Measurements from ENCODE around the gene TIAM1.

Gene TIAM1

GRCh38 chr21:31329456-31330143 is 14.5 kb downstream of the TIAM1 start:
- DNase-seq (ENCODE audit: low read depth): no peak

DNA sequence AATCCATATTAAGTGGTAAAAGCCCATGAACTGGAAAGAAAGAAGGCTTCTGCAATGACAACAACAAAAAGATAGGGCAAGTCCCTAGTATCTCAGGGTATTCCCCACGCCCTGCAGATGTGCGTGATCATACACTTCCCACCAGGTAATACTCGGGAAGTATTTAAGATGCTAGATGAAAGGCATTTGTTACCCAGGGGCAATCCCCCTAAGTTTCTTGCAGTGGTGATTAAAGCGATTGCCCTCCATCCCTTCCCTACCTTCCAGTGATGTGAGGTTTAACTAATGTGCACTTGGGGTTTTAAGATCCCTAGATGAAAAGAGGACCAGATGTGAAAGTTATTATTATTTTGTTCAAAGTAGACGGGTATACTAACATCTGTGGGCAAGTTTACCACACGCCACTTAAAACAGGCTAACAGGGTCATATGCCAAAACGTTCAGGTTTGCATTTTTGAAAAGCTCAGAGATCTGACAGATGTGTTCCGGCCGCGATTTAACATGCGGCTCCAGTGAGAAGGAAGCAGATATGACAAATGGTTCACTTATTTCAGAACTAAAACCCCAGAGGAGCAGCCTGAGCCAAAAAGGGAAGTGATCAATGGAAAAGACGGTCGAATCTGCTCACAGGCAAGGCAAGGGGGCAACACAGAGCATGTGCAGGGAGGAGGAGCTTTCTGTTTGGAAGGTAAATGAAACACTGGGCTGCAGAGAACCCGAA is 17.4 kb downstream of the TIAM1 start:
- no peak for DNase-seq (ENCODE audit: low read depth)

DNA sequence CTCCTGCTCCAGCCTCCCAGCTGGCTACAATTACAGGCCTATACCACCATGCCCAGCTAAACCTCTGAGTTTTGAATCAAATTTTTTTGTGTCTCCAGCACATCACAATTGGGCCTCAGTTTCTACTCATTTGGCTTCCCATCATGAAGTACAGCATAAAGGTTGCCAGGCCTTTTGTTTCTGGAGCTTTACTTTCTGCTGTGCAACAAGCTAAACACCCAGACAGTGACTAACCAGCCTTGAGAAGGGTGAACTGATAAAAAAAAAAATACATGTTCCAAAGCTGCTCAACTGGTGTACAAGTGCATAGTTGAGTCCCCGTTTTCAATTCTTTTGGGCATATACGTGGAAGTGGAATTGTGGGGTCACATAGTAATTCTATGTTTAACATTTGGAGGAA is 25.1 kb downstream of the TIAM1 start:
- no peak for DNase-seq (ENCODE audit: low read depth)

DNA sequence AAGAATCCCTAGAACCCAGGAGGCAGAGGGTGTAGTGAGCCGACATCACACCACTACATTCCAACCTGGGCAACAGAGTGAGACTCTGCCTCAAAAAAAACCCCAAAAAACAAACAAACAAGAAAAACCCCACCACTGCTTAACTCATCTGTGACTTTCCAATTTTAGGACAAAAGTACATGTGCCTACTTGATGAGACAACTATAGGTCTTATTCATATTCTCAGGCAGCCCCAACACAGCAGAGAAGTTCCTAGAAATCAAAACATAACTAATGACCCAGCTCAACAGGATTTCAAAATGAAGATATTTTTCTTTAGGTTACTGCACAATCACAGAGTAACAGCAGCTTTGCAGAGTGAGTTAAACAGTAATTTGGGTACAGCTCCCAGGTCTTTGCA is 26.4 kb downstream of the TIAM1 start:
- no peak for DNase-seq (ENCODE audit: low read depth)

DNA sequence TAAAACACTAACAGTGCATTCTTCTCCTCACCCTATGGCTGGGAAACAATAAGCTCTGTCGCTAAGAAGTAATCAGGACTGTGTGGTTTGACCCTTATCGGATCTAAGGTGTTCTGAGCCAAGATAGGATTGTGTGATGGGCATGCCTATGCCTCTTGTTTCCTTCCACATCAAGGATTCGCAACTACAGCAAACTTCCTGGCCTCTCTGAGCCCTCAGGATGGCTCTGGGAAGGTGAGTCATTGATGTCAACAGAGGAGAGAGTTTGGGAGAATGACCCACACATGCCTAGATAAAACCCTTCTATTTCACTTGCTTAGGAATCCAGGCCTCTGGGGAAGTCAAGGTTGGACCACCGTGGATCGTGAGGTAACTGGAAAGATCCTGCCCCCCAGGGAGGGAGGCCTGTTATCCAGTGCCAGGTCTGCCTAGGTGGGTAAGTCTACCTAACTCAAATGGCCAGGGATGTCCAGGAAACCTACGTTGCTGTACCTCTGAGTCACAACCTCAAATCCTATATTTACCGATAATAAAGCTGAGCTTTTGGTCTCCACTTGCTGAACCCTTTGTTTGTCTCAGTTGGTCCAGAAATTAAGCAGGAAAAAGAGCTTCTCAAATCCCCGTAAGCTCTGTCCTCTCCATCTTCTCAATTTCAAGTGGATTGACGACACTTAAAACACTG is 27.4 kb downstream of the TIAM1 start:
- no peak for DNase-seq (ENCODE audit: low read depth)

- no peak for DNase-seq (ENCODE audit: low read depth)
These were observed 28.0 kb downstream of the TIAM1 start for GRCh38 chr21:31316072-31316471.

- no peak for DNase-seq (ENCODE audit: low read depth)
These were observed 33.3 kb downstream of the TIAM1 start for GRCh38 chr21:31310750-31311149.

- no peak for DNase-seq (ENCODE audit: low read depth)
These were observed 35.5 kb downstream of the TIAM1 start for GRCh38 chr21:31308584-31308983.

DNA sequence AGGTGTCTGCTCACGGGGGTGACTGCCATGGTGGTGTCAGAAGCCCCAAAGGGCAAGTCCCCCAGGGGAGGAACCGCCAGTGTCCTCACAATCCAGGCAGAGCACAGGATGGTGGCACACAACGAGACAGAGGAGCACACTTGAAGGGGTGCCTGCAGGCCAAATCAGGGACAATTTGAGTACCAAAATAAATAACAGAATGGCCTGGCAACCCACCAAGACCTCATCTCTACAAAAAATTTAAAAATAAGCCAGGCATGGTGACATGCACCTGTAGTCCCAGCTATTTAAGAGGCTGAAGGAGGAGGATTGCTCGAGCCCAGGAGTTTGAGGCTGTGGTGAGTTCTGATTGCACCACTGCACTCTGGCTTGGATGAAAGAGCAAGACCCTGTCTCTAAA is 38.2 kb downstream of the TIAM1 start:
- DNase-seq (ENCODE audit: low read depth): no peak

- no peak for DNase-seq (ENCODE audit: low read depth)
These were observed 44.5 kb downstream of the TIAM1 start for GRCh38 chr21:31299291-31300147.

DNA sequence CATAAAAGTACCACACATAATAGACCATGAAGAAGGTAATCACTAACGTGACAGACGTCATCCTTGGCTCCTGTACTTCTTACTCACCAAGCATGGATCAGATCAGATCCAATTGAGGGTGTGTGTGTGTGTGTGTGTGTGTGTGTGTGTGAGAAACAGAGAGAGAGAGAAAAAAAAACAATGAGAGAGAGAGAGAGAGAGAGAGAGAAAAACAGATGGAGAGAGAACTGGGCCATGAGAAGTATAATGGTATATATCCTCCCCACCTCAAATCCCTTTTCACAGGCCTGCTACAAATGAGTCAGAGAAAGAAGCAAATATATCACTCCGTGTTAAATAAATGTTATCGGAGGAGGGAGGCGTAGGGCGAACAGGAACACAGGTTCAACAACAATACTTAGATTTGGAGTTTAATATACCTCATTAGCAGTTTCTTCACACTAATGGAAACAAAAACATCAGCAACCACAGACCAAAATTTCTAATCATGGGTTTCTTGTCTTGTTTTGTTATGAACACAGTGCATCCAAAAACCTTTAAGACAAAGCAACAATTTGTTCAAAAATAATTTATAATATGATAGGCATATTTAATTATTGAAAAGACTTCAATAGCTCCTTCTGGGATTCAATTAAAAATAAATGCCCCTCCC is 45.3 kb downstream of the TIAM1 start:
- DNase-seq (ENCODE audit: low read depth): no peak

- no peak for DNase-seq (ENCODE audit: low read depth)
These were observed 46.3 kb downstream of the TIAM1 start for GRCh38 chr21:31297806-31298205.

GRCh38 chr21:31295676-31296075 is 48.4 kb downstream of the TIAM1 start:
- no peak for DNase-seq (ENCODE audit: low read depth)

- DNase-seq (ENCODE audit: low read depth): no peak
These were observed 49.4 kb downstream of the TIAM1 start for GRCh38 chr21:31294691-31295090.

GRCh38 chr21:31293986-31294385 is 50.1 kb downstream of the TIAM1 start:
- no peak for DNase-seq (ENCODE audit: low read depth)

DNA sequence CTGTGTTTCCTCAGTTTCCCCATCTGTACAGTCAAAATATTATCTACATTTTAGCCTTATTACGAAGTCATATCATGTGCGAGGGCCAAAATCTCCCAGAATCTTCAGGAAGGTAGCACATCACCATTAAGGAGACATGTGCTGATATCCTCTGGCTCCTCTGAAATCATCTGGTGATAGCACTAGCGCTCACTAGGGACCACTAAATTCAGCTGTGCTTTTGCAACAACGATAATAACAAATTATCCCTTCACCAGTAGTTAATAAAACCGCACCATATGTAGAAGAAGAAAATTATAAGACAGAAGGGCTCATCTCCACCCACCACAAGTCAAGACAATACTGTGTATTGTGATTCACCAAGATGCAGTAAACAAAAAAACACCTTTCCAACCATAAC is 53.3 kb downstream of the TIAM1 start:
- no peak for DNase-seq (ENCODE audit: low read depth)

- no peak for DNase-seq (ENCODE audit: low read depth)
These were observed 54.4 kb downstream of the TIAM1 start for GRCh38 chr21:31289702-31290101.

DNA sequence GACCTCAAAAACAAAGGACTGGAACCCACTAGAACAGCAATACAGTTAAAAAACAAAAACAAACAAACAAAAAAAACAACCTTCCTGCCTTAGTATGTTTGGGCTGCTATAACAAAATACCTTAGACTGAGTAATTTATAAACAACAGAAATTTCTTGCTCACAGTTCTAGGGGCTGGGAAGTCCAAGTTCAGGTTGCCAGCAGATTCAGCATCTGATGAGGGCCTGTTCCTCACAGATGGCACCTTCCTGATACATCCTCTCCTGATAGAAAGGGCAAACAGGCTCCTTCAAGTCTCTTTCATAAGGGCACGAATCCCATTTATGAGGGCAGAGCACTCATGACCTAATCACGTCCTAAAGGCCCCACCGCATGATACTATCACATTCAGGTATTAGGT is 55.9 kb downstream of the TIAM1 start:
- DNase-seq (ENCODE audit: low read depth): no peak

GRCh38 chr21:31287201-31287600 is 56.9 kb downstream of the TIAM1 start:
- DNase-seq (ENCODE audit: low read depth): no peak

DNA sequence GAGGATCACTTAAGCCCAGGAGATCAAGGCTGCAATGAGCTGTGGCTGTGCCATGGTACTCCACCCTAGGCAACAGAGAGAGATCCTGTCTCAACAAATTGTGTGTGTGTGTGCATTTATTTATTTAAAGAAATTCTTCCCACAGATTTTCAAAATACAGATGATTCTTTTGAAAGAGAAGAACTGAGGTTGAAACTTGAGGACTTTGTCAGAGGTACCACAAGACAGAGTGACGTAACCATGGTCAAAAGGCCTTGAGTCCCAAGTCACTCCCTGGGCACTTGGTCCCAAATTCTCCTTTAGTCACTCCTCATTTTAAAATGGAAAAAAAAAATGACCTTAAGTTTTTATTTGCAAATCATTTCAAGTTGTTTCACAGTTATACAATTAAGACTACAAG is 57.4 kb downstream of the TIAM1 start:
- DNase-seq (ENCODE audit: low read depth): no peak

DNA sequence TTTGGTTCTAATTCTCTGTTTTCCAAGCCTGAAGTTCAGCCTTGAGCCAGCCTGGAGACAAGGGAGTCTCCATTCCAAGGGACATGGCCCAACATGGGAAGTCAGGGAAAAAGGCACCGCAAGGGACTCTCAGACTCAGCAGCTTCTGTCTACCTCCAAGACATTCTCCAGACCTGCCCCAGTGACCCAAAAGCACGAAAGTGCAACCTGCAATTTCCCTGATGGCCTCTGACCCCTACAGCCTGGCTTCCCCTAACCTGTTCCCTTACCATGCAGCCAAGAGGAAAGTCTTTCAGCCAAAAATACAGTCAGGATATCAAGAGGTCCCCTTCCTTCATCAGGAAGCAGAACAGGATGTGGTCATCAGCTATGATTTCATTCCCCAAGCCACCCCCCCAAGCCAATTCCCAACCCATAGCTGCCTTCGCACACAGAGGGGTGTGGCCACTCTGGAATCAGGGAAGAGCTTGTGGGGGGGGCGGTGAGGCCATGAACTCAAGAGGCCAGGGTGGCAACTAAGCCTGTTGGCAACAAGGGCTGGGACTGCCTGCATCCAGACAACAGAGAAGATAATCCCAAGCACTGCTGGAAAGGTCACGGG is 59.2 kb downstream of the TIAM1 start:
- no peak for DNase-seq (ENCODE audit: low read depth)

Data from stimulated activated CD8-positive, alpha-beta memory T cell treated with anti-CD3 and anti-CD28 coated beads, Interleukin-15, amount 100 ng/mL, for 24 hours (primary cell).